IMR-90 (cell line): ENCODE measurements around the gene IL2RA. TPM values are rescaled to one million over a fixed set of nuclear protein-coding genes. Genes with fewer than 3 reads are reported as not detected.

Experiments used
- ATAC-seq: fragments of 200-7000 bp; cut with Tn5 transposase; 2 replicates; pipeline ENCODE4 v1.9.1; 2020; ENCODE audit warnings: low read depth, mild to moderate bottlenecking, moderate library complexity
- BruUV-seq: library from RNA; stranded (reverse); fragments of 400-500 nt; replicated peaks from 2 replicates; lab custom pipeline; 2021; lab: Mats Ljungman, UMichigan
- CTCF ChIA-PET: fragments of 300-600 bp; formaldehyde crosslinking; extraction: SDS; loops from one replicate; lab custom pipeline; 2021; ENCODE audit warnings: antibody characterized with exemption; lab: Yijun Ruan, JAX
- POLR2A ChIA-PET: fragments of 300-600 bp; sonication (Branson Sonifier 250); formaldehyde crosslinking; loops from one replicate; lab custom pipeline; 2022; ENCODE audit warnings: antibody characterized with exemption; ENCODE audit not compliant: unreplicated experiment; lab: Charles Lee
- DNase-seq: peaks from one replicate; pipeline ENCODE4 v3.0.0; 2013
- H2AFZ ChIP-seq: replicated peaks from 2 replicates; pipeline ENCODE3; 2013; ENCODE audit warnings: low read length, mild to moderate bottlenecking; ENCODE audit not compliant: poor library complexity
- H2AK5ac ChIP-seq: 2 replicates; pipeline ENCODE4 v1.6.1; 2013; ENCODE audit warnings: low read depth, low read length, inconsistent platforms
- H2AK9ac ChIP-seq: replicated peaks from 2 replicates; pipeline ENCODE3; 2013; ENCODE audit warnings: mild to moderate bottlenecking, low read depth, low read length, moderate library complexity; ENCODE audit not compliant: poor library complexity
- H2BK120ac ChIP-seq: 2 replicates; pipeline ENCODE4 v1.6.1; 2013; ENCODE audit warnings: low read depth, low read length, inconsistent platforms
- H2BK15ac ChIP-seq: 3 replicates; pipeline ENCODE4 v1.6.1; 2013; ENCODE audit warnings: low read depth, low read length, inconsistent platforms
- H2BK20ac ChIP-seq: 2 replicates; pipeline ENCODE4 v1.6.1; 2013; ENCODE audit warnings: low read depth, mild to moderate bottlenecking, inconsistent platforms, low read length, moderate library complexity
- H2BK5ac ChIP-seq: 2 replicates; pipeline ENCODE4 v1.6.1; 2013; ENCODE audit warnings: mild to moderate bottlenecking, low read depth, low read length, inconsistent platforms; ENCODE audit not compliant: poor library complexity, severe bottlenecking
- H3K14ac ChIP-seq: replicated peaks from 2 replicates; pipeline ENCODE4 v1.6.1; 2013; ENCODE audit warnings: low read depth, low read length, inconsistent platforms
- H3K18ac ChIP-seq: 2 replicates; pipeline ENCODE4 v1.6.1; 2013; ENCODE audit warnings: low read depth, low read length, control low read depth
- H3K23ac ChIP-seq: 2 replicates; pipeline ENCODE4 v1.6.1; 2013; ENCODE audit warnings: low read depth, low read length, inconsistent platforms
- H3K27ac ChIP-seq: 2 replicates; pipeline ENCODE4 v1.5.1; 2013; ENCODE audit warnings: mild to moderate bottlenecking, control low read depth, low read length; ENCODE audit not compliant: insufficient read depth
- H3K27me3 ChIP-seq: 2 replicates; pipeline ENCODE4 v1.6.1; 2013; ENCODE audit warnings: low read length; ENCODE audit not compliant: control insufficient read depth, insufficient read depth
- H3K36me3 ChIP-seq: 2 replicates; pipeline ENCODE4 v1.6.1; 2013; ENCODE audit warnings: low read length, mixed read lengths; ENCODE audit not compliant: control insufficient read depth, insufficient read depth
- H3K4ac ChIP-seq: 2 replicates; pipeline ENCODE4 v1.6.1; 2013; ENCODE audit warnings: low read depth, low read length, inconsistent platforms
- H3K4me1 ChIP-seq: 2 replicates; pipeline ENCODE4 v1.6.1; 2013; ENCODE audit warnings: low read length, mixed read lengths; ENCODE audit not compliant: control insufficient read depth, insufficient read depth
- H3K4me2 ChIP-seq: 2 replicates; pipeline ENCODE4 v1.6.1; 2013; ENCODE audit warnings: low read depth, mild to moderate bottlenecking, control low read depth, low read length, moderate library complexity
- H3K4me3 ChIP-seq: 2 replicates; pipeline ENCODE4 v1.5.1; 2013; ENCODE audit warnings: low read depth, mild to moderate bottlenecking, control low read depth, low read length, moderate library complexity; ENCODE audit not compliant: insufficient read depth
- H3K56ac ChIP-seq: 2 replicates; pipeline ENCODE4 v1.6.1; 2013; ENCODE audit warnings: low read length, inconsistent platforms; ENCODE audit not compliant: insufficient read depth; ENCODE audit errors: extremely low read depth
- H3K79me1 ChIP-seq, 2 experiments: 2 replicates each; pipeline ENCODE4 v1.6.1; 2013; ENCODE audit warnings: low read length in 2 of 2, inconsistent platforms in 1 of 2, low read depth in 1 of 2
- H3K9ac ChIP-seq: 2 replicates; pipeline ENCODE4 v1.6.1; 2013; ENCODE audit warnings: low read depth, low read length, control low read depth
- H3K9me1 ChIP-seq: 2 replicates; pipeline ENCODE4 v1.6.1; 2013; ENCODE audit warnings: low read length, inconsistent platforms; ENCODE audit not compliant: insufficient read depth
- H3K9me3 ChIP-seq: 2 replicates; pipeline ENCODE4 v1.6.1; 2013; ENCODE audit warnings: low read length; ENCODE audit not compliant: control insufficient read depth, insufficient read depth
- H4K20me1 ChIP-seq: 2 replicates; pipeline ENCODE4 v1.6.1; 2013; ENCODE audit warnings: low read length, inconsistent platforms; ENCODE audit not compliant: insufficient read depth
- H4K5ac ChIP-seq: 2 replicates; pipeline ENCODE4 v1.6.1; 2013; ENCODE audit warnings: mild to moderate bottlenecking, low read depth, low read length, control low read depth
- H4K8ac ChIP-seq, 2 experiments: 2 replicates each; pipeline ENCODE4 v1.6.1; 2013; ENCODE audit warnings: low read depth in 2 of 2, low read length in 2 of 2, control low read depth in 1 of 2, inconsistent platforms in 1 of 2
- H4K91ac ChIP-seq: 2 replicates; pipeline ENCODE4 v1.6.1; 2013; ENCODE audit warnings: low read depth, low read length, inconsistent platforms; ENCODE audit not compliant: insufficient read depth
- BHLHE40 ChIP-seq: fragments of 150-350 bp; IDR thresholded peaks from 2 replicates; pipeline ENCODE4 v1.6.1; 2016; ENCODE audit warnings: mild to moderate bottlenecking, low read depth, low read length
- CEBPB ChIP-seq: IDR thresholded peaks from 2 replicates; pipeline ENCODE4 v1.6.1; 2012; ENCODE audit warnings: low read depth, low read length, improper control_type of control experiment
- FOS ChIP-seq: fragments of 150-350 bp; IDR thresholded peaks from 2 replicates; pipeline ENCODE4 v1.6.1; 2016; ENCODE audit warnings: low read depth, low read length
- MAFK ChIP-seq: IDR thresholded peaks from 2 replicates; pipeline ENCODE4 v1.6.1; 2012; ENCODE audit warnings: low read depth, low read length, improper control_type of control experiment
- MXI1 ChIP-seq: IDR thresholded peaks from 2 replicates; pipeline ENCODE4 v1.6.1; 2012; ENCODE audit warnings: low read depth, mild to moderate bottlenecking, low read length, moderate library complexity, borderline replicate concordance
- NFE2L2 ChIP-seq: fragments of 150-350 bp; IDR thresholded peaks from 2 replicates; pipeline ENCODE4 v1.6.1; 2016; ENCODE audit warnings: low read depth, mild to moderate bottlenecking, low read length
- RFX5 ChIP-seq: IDR thresholded peaks from 2 replicates; pipeline ENCODE4 v1.8.0; 2012; ENCODE audit warnings: low read depth, mild to moderate bottlenecking, low read length, moderate library complexity
- USF2 ChIP-seq: fragments of 150-350 bp; IDR thresholded peaks from 2 replicates; pipeline ENCODE4 v1.6.1; 2017; ENCODE audit warnings: mild to moderate bottlenecking, antibody characterized with exemption, low read length, low read depth
- WGBS, 2 experiments: methylation state at CpG; one replicate each; pipeline versions ENCODE4 v1.1.5 to v1.1.7; 2013; ENCODE audit warnings: missing lambda C conversion rate in 2 of 2; ENCODE audit not compliant: insufficient read length in 1 of 2; ENCODE audit errors: extremely low coverage in 2 of 2; 5-methylcytosine and 5-hydroxymethylcytosine counted together
- dilution Hi-C: fragments of 300-500 bp; cut with HindIII; formaldehyde crosslinking; loops from one replicate; pipeline ENCODE4 v1.14.3; 2018; ENCODE audit warnings: low sequenced_read_pairs; ENCODE audit not compliant: unreplicated experiment
- in situ Hi-C: fragments of 300-500 bp; cut with MboI; formaldehyde crosslinking; loops from 3 replicates; pipeline ENCODE4 v1.14.3; 2019; ENCODE audit warnings: low sequenced_read_pairs, inconsistent platforms, mixed read lengths
- intact Hi-C: fragments of 100-400 bp; cut with micrococcal nuclease; formaldehyde crosslinking; loops from 2 replicates; pipeline ENCODE4 v1.10.0; 2022
- polyA plus RNA-seq, 3 experiments: library from polyadenylated mRNA; depleted of rRNA; stranded (reverse); fragments of >200 nt; gene quantifications; 2 replicates each; pipeline ENCODE4 v1.2.3, GENCODE V29; 2012; ENCODE audit warnings: low replicate concordance in 1 of 3
- total RNA-seq: library from RNA; depleted of rRNA; stranded (reverse); fragments of >200 nt; gene quantifications from 2 replicates; pipeline ENCODE4 v1.2.3, GENCODE V29; 2012
- TF ChIP-seq, protein P1 (sequence below): fragments of 150-350 bp; IDR thresholded peaks from 2 replicates; pipeline ENCODE4 v1.6.1; 2016; ENCODE audit warnings: low read depth, mild to moderate bottlenecking, low read length, moderate library complexity, borderline replicate concordance

IL2RA gene
- total and polyA plus RNA-seq, 2 of the 4 experiments (the other 2 are of a cell fraction): not detected

- no peak overlapping the region for H4K8ac ChIP-seq
- H2BK20ac ChIP-seq: no peak overlapping the region
- H3K4me2 ChIP-seq: no peak overlapping the region
- no peak overlapping the region for H3K18ac ChIP-seq
- H3K27me3 ChIP-seq: peaks cover 23% of the 10 kb centered on the region
- H2BK5ac ChIP-seq: no peak overlapping the region
- no peaks in the 10 kb centered on the region; the same call in 1 of the 2 replicates for H3K9me1 ChIP-seq
- no peak for ATAC-seq
- no peak overlapping the region for H2BK15ac ChIP-seq
- no peak overlapping the region for H3K23ac ChIP-seq
- no peaks in the 10 kb centered on the region for H3K9me3 ChIP-seq
- H4K20me1 ChIP-seq: no peaks in the 10 kb centered on the region
- H3K4me1 ChIP-seq: peaks cover 2% of the 10 kb centered on the region; the same call in 1 of the 2 replicates
- H3K56ac ChIP-seq: no peak overlapping the region
- no peak for DNase-seq
- H3K14ac ChIP-seq: no peak overlapping the region
- in situ Hi-C loops (no loop called here), dilution Hi-C loops (no loop called here), intact Hi-C loops (no loop called here)
- ChIA-PET POLR2A (no interaction called here), CTCF (no interaction called here)
- no peak overlapping the region for H4K91ac ChIP-seq
- no peak overlapping the region for H3K4me3 ChIP-seq
- no peak overlapping the region for H2AFZ ChIP-seq
- no peak overlapping the region for H2BK120ac ChIP-seq
- no peak overlapping the region for H2AK5ac ChIP-seq
- TF ChIP-seq USF2 (no peak), FOS (no peak), BHLHE40 (no peak), NFE2L2 (no peak), MAFK (no peak), MXI1 (no peak), RFX5 (no peak), CEBPB (no peak)
- TF ChIP-seq, protein P1, sequence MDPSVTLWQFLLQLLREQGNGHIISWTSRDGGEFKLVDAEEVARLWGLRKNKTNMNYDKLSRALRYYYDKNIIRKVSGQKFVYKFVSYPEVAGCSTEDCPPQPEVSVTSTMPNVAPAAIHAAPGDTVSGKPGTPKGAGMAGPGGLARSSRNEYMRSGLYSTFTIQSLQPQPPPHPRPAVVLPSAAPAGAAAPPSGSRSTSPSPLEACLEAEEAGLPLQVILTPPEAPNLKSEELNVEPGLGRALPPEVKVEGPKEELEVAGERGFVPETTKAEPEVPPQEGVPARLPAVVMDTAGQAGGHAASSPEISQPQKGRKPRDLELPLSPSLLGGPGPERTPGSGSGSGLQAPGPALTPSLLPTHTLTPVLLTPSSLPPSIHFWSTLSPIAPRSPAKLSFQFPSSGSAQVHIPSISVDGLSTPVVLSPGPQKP: no peak
- no peak overlapping the region for H3K9ac ChIP-seq
- H2AK9ac ChIP-seq: no peak overlapping the region
- H3K27ac ChIP-seq: no peak overlapping the region
- no peaks in the 10 kb centered on the region for H3K36me3 ChIP-seq
- H3K4ac ChIP-seq: no peak overlapping the region
- 45% methylated on average over 2 of the region's 12 CpGs; no CpG with 5 or more reads in 1 of the 2 experiments for WGBS, 2 experiments
- no peaks in the 10 kb centered on the region for H3K79me1 ChIP-seq
- BruUV-seq: no TSS peak
- no peak overlapping the region for H4K5ac ChIP-seq
Measured at GRCh38 chr10:6019796-6020195, 42.4 kb downstream of the IL2RA start.
